ENCODE data around the gene JAK1. TPM values are rescaled to one million over a fixed set of nuclear protein-coding genes. Genes with fewer than 3 reads are reported as not detected.
A peak's percentile ranks its signal among the peaks of the same experiment; 100 is the strongest.

The JAK1 gene
- total RNA-seq, 1 experiment from 2014 or later, result 339 TPM

DNA sequence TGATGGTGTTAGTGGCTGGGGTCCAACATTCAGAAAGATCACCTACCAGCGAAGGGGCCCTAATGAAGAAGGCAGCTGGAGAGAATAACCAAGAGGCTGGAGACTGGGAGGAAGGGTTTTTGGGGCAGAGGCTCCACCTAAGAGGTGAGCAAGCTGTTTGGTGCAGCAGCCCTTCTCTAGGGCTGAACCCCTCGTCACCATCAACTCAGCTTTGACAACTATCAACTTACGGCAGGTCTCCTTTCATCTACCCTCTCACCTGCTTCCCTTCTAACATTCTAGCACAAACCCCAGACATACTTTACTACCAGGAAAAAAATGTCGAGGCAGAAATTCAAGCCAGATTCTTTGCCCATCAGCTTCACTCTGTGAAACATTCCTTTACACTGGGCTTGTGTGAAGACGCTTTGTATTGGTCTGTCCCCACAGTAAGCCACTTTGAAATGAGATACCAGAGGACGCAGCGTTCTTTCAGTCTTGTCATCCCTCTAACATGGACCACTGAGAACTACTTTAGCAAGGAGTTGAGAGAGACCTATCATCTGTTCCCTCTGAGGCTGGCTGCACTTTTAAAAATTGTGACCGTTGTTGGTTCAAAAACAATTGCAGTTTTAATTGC, 136.8 kb downstream of the JAK1 start:
- no TSS peak for BruUV-seq (replicated peaks)
- H3K4me3 ChIP-seq (ENCODE audit: low read depth, low read length, poor library complexity, severe bottlenecking), result no peak overlapping the region
- peak overlapping the region; percentile 41 for H3K27ac ChIP-seq (ENCODE audit: low read depth, low read length, poor library complexity, severe bottlenecking)
- TF ChIP-seq EZH2 (IDR thresholded peaks at IDR 0.05; ENCODE audit: borderline replicate concordance, low read depth, low read length, poor library complexity, severe bottlenecking), result no peak
- TF ChIP-seq, protein P1, sequence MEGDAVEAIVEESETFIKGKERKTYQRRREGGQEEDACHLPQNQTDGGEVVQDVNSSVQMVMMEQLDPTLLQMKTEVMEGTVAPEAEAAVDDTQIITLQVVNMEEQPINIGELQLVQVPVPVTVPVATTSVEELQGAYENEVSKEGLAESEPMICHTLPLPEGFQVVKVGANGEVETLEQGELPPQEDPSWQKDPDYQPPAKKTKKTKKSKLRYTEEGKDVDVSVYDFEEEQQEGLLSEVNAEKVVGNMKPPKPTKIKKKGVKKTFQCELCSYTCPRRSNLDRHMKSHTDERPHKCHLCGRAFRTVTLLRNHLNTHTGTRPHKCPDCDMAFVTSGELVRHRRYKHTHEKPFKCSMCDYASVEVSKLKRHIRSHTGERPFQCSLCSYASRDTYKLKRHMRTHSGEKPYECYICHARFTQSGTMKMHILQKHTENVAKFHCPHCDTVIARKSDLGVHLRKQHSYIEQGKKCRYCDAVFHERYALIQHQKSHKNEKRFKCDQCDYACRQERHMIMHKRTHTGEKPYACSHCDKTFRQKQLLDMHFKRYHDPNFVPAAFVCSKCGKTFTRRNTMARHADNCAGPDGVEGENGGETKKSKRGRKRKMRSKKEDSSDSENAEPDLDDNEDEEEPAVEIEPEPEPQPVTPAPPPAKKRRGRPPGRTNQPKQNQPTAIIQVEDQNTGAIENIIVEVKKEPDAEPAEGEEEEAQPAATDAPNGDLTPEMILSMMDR (conservative IDR thresholded peaks at IDR 0.05; ENCODE audit: low read depth, low read length), result no peak
- ChIA-PET CTCF (no interaction called here), POLR2A (ENCODE audit: low non-redundant PET) (interaction anchor here (0.6 kb wide), 1 partner anchor 102 kb away, joined by 3 read pairs; no protein-coding TSS in a partner anchor)
- H3K4me1 ChIP-seq (ENCODE audit: insufficient read depth, low read length, poor library complexity, severe bottlenecking), result peaks cover 61% of the 10 kb centered on the region
- no peaks in the 10 kb centered on the region for H3K9me3 ChIP-seq (ENCODE audit: low read depth, low read length, poor library complexity, severe bottlenecking)
- H3K27me3 ChIP-seq (replicated peaks; ENCODE audit: insufficient read depth, low read depth, low read length, poor library complexity), result no peaks in the 10 kb centered on the region
- DNase-seq (ENCODE audit: low spot score), result no peak
- H3K36me3 ChIP-seq (ENCODE audit: insufficient read depth, low read length, poor library complexity, severe bottlenecking), result peaks cover 39% of the 10 kb centered on the region
- intact Hi-C loops (cut with micrococcal nuclease; ENCODE audit: unreplicated experiment), result loop anchor here (5.0 to 10.0 kb wide), 2 partner anchors 213 to 375 kb away; no protein-coding TSS in a partner anchor

DNA sequence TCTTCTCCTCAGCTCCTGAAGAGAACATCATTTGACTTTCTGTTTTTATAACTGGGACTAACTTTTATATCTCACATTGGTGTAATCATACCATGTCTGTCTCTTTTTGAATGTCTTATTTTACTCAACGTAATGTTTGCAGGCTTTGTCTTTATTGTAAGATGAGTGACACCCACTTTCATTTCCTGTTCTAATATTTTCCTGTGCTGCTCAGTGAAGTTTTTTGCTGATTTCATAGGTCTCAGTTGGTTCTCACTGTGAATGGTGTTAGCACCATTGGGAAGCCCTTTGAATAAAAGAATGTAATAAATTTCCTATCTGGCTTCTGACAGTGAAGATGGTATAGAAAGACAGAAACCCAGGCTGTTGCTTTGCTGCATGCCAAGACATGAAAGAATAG, 137.5 kb downstream of the JAK1 start:
- Histone ChIP-seq H3K4me1 (ENCODE audit: insufficient read depth, low read length, poor library complexity, severe bottlenecking) (peaks cover 67% of the 10 kb centered on the region), H3K36me3 (ENCODE audit: insufficient read depth, low read length, poor library complexity, severe bottlenecking) (peaks cover 32% of the 10 kb centered on the region), H3K4me3 (ENCODE audit: low read depth, low read length, poor library complexity, severe bottlenecking) (no peak overlapping the region), H3K27me3 (replicated peaks; ENCODE audit: insufficient read depth, low read depth, low read length, poor library complexity) (no peaks in the 10 kb centered on the region), H3K27ac (ENCODE audit: low read depth, low read length, poor library complexity, severe bottlenecking) (peak overlapping the region; percentile 41), H3K9me3 (ENCODE audit: low read depth, low read length, poor library complexity, severe bottlenecking) (no peaks in the 10 kb centered on the region)
- DNase-seq (ENCODE audit: low spot score), result peak; percentile 65
- CTCF ChIA-PET, result no interaction called here
- no TSS peak for BruUV-seq (replicated peaks)
- POLR2A ChIA-PET (ENCODE audit: low non-redundant PET), result no interaction called here
- intact Hi-C loops (cut with micrococcal nuclease; ENCODE audit: unreplicated experiment), result loop anchor here (10.0 kb wide), 1 partner anchor 376 kb away; no protein-coding TSS in a partner anchor
- TF ChIP-seq, protein P1 (conservative IDR thresholded peaks at IDR 0.05; ENCODE audit: low read depth, low read length), result no peak
- no peak for TF ChIP-seq EZH2 (IDR thresholded peaks at IDR 0.05; ENCODE audit: borderline replicate concordance, low read depth, low read length, poor library complexity, severe bottlenecking)

DNA sequence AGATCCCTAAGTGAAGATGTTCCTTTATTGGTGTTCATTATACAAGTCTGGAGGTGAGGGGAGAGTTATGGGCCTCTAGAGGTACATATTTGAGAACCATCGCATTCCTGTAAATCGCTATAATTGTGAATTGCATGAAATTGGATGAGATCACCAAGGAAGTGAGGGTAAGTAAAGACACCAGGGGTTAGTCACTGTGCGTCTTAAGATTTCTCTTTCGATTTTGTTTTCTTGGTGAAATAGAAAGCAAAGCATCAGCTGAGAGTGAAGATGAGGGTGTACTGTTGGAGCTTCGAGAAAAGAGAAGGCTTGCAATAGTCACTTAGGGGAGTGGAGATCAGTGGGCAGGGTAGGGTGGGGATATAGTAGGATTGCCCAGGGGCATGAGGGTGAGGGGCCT, 139.4 kb downstream of the JAK1 start:
- POLR2A ChIA-PET (ENCODE audit: low non-redundant PET), result no interaction called here
- no TSS peak for BruUV-seq (replicated peaks)

More for the DNA sequence above, 139.4 kb downstream of the JAK1 start:
- TF ChIP-seq EZH2 (IDR thresholded peaks at IDR 0.05; ENCODE audit: borderline replicate concordance, low read depth, low read length, poor library complexity, severe bottlenecking), result no peak
- TF ChIP-seq, protein P1 (conservative IDR thresholded peaks at IDR 0.05; ENCODE audit: low read depth, low read length), result no peak
- no peaks in the 10 kb centered on the region for H3K9me3 ChIP-seq (ENCODE audit: low read depth, low read length, poor library complexity, severe bottlenecking)
- CTCF ChIA-PET, result no interaction called here
- H3K27ac ChIP-seq (ENCODE audit: low read depth, low read length, poor library complexity, severe bottlenecking), result peak overlapping the region; percentile 58
- peak; percentile 64 for DNase-seq (ENCODE audit: low spot score)
- H3K36me3 ChIP-seq (ENCODE audit: insufficient read depth, low read length, poor library complexity, severe bottlenecking), result peaks cover 13% of the 10 kb centered on the region
- no peak overlapping the region for H3K4me3 ChIP-seq (ENCODE audit: low read depth, low read length, poor library complexity, severe bottlenecking)
- no peaks in the 10 kb centered on the region for H3K27me3 ChIP-seq (replicated peaks; ENCODE audit: insufficient read depth, low read depth, low read length, poor library complexity)
- H3K4me1 ChIP-seq (ENCODE audit: insufficient read depth, low read length, poor library complexity, severe bottlenecking), result peaks cover 73% of the 10 kb centered on the region
- intact Hi-C loops (cut with micrococcal nuclease; ENCODE audit: unreplicated experiment), result loop anchor here (10.0 kb wide), 1 partner anchor 378 kb away; no protein-coding TSS in a partner anchor
